HG02870 (cell line): ENCODE data around the gene ATXN7L3B.

Experiments used
- ATAC-seq: cut with Tn5 transposase; IDR thresholded peaks from one replicate; pipeline ENCODE4 v1.9.1; 2021; ENCODE audit warnings: mild to moderate bottlenecking, moderate library complexity; ENCODE audit not compliant: unreplicated experiment

The ATXN7L3B gene

DNA sequence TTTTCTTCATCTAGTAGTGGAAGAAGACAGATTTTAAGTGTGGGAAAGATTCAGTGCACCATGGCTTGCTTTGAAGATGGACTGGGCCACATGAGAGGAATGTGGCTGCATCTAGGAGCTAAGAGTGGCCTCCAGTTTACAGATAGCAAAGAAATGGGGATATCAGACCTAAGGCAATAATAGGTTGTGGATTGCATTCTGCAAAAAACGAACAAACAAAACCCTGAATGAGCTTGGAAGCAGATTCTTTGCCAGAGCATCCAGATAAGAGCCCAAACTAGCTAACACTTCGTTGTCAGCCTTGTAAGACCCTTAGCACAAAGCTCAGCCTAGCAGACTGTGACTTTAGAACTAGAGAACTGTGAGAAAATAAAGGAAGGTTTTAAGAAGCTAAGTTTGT is 9.6 kb downstream of the ATXN7L3B start:
- ATAC-seq, result no peak

DNA sequence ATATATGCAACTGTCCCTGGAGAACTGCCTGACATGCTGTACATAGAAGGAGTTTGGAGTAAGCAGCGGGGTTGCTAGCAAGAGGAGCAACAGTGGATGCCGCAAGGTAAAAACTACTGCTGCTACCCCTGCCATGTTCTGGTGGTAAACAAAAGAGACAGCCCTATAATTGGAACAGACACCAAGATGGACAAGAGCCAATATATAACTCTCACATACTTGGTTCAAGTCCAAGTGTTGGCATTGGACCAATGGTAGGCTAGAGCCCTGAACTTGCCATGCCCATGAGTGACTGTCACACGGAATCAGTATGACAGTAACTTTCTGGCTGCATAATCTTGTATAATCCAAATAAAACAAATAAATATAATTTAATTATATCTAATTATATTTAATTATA is 13.7 kb downstream of the ATXN7L3B start:
- ATAC-seq, result no peak

DNA sequence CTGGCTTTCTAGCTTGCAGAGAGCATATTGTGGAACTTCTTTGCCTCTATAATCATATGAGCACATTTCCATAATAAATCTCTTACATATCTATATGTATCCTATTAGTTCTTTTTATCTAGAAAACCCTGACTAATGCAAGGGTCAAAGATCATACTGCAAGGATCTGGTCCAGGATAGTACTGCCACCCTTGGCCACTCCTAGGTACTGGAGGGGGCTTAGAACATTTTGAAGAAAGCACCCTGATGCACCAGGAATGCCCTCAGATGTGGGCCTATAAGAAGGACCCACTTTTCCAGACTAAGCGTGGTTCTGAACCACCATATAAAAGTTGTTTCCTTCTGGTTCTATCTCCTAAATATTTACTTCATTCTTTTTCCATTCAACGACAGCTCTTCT is 14.6 kb downstream of the ATXN7L3B start:
- ATAC-seq, result no peak

DNA sequence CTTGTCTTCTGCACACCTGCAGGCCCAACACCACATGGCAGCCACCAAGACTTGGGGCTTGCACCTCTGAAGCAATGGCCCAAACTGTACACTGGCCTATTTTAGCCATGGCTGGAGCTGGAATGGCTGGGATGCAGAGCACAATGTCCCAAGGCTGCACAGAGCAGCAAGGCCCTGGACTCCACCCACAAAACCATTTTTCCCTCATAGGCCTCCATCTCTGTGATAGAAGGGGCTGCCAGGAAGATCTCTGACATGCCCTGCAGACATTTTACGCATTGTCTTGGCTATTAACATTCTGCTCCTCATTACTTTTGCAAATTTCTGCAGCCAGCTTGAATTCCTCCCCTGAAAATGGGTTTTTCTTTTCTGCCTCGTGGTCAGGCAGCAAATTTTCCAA is 22.1 kb downstream of the ATXN7L3B start:
- ATAC-seq, result no peak

DNA sequence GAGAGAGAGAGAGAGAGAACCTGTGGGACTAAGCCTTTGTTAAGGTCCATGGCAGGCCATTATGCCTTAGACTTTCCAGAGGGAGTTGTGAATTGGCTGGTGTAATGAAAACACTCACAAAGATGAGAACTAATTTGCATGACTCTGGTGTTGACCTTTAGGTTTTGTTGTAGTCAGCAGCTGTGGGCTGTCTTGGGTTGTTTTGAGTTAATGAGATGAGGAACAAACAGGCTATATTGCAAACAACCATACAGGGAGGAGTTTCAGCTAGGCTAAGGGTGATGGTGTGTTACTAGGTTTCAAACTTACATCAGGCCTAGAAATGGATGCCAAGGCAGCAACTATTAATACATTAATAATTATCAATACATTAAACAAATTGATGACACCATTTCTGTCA is 26.3 kb downstream of the ATXN7L3B start:
- ATAC-seq, result no peak

- no peak for ATAC-seq
Measured at GRCh38 chr12:74578486-74578885, 40.9 kb downstream of the ATXN7L3B start.

GRCh38 chr12:74579446-74579845 is 41.8 kb downstream of the ATXN7L3B start:
- ATAC-seq, result no peak

DNA sequence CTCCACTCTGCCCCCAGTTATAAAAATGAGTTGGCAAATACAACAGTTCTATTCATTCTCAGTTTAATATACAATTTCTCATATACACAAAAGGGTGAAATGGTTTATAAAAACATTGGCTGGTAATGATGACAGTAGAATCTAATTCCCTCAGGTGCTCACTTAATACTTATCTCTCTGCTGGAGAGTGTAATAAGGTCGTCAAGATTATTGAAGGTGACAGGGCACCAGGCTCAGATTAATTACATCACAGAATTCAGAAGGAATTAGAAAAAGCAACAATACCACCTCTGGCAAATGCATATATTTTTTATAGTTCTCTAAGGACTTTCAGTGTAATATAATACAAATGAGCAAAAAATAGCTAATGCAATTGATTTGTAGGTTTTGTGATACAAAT is 42.3 kb downstream of the ATXN7L3B start:
- ATAC-seq, result no peak

DNA sequence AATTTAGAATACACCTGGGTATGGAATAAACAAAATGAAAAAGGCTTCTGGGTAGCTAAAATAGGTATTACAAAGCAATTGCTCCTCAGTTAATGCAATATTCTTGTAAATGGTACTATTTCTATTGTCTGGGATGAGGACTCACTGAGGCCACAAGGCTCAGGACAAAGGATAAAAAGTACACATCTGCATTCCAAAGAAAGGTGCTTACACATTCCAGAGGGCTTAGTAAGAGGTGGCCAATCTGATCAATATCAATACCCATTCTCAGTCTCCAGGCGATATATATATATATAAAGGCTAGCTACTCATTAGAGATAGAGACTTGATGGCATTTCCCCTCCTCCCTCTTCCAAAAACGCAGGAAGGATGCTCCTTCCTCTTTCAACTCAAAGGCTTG is 43.8 kb downstream of the ATXN7L3B start:
- ATAC-seq, result no peak

- no peak for ATAC-seq
Measured at GRCh38 chr12:74584483-74585062, 46.9 kb downstream of the ATXN7L3B start.

DNA sequence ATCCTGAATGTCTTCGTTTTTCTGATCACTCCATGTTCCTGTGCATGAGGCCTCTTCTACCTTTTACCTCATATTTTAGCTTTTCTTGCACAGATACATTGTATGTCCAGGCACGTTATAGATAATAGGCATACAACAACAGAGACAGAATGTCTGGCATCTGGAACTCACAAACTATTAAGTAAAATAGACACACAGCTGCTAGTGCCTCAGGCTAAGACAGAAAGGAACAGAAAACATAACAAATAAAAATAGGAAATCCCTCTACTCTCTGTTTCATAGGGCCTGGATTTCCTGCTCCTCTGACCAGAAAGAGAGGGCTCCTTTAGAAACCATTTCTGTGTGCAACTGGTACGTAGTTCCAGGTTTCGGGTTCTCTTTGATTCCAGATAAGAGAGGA is 48.6 kb downstream of the ATXN7L3B start:
- no peak for ATAC-seq
